Liver (tissue), 3 donors: ENCODE results near the gene RBKS.

ENCODE experiments used
- CTCF ChIP-seq: fragments of 150-350 bp; IDR thresholded peaks from 2 replicates; pipeline ENCODE4 v1.5.1; 2017; ENCODE audit warnings: improper control_type of control experiment, low read depth, low read length; ENCODE audit not compliant: missing input control
- FOXA1 ChIP-seq: IDR thresholded peaks from 2 replicates; pipeline ENCODE4 v1.6.1; 2016; ENCODE audit warnings: antibody characterized with exemption
- HNF4G ChIP-seq: IDR thresholded peaks from 2 replicates; pipeline ENCODE4 v1.6.1; 2016; ENCODE audit warnings: antibody characterized with exemption
- JUND ChIP-seq, 2 donors: IDR thresholded peaks; 2 replicates each; pipeline ENCODE4 v1.6.1; 2016; ENCODE audit warnings: antibody characterized with exemption in 2 of 2
- RAD21 ChIP-seq, 2 donors: IDR thresholded peaks; 2 replicates each; pipeline ENCODE4 v1.6.1; 2016; ENCODE audit warnings: antibody characterized with exemption in 2 of 2, mild to moderate bottlenecking in 2 of 2
- REST ChIP-seq: IDR thresholded peaks from 2 replicates; pipeline ENCODE4 v1.6.1; 2016; ENCODE audit warnings: antibody characterized with exemption, mild to moderate bottlenecking
- RXRA ChIP-seq, 2 donors: IDR thresholded peaks; 2 replicates each; pipeline ENCODE4 v1.6.1; 2017 to 2018; ENCODE audit warnings: antibody characterized with exemption in 2 of 2, mild to moderate bottlenecking in 1 of 2
- SP1 ChIP-seq: IDR thresholded peaks from 2 replicates; pipeline ENCODE4 v1.6.1; 2018; ENCODE audit warnings: antibody characterized with exemption, mild to moderate bottlenecking
- TAF1 ChIP-seq: conservative IDR thresholded peaks from 2 replicates; pipeline ENCODE4 v1.6.1; 2016; ENCODE audit warnings: antibody characterized with exemption, mild to moderate bottlenecking
- donor health status: healthy.
- donor health status: healthy.

- TF ChIP-seq HNF4G (no peak), RAD21 (IDR thresholded peaks at IDR 0.05) (no peak), CTCF (no peak), SP1 (no peak), REST (no peak), TAF1 (no peak), JUND (IDR thresholded peaks at IDR 0.05) (no peak), FOXA1 (no peak), RXRA (IDR thresholded peaks at IDR 0.05) (no peak)
Measured at GRCh38 chr2:27808418-27808817, 81.8 kb downstream of the RBKS start.
